GM12878 (cell line): Measurements from ENCODE around the gene AMOTL1. TPM values are rescaled to one million over a fixed set of nuclear protein-coding genes. Genes with fewer than 3 reads are reported as not detected.

Experiments
- ATAC-seq: fragments of 200-7000 bp; cut with Tn5 transposase; 3 replicates; pipeline ENCODE4 v1.9.1; 2020; ENCODE audit warnings: mild to moderate bottlenecking, moderate library complexity
- BruUV-seq: library from RNA; stranded (reverse); fragments of 400-500 nt; replicated peaks from 2 replicates; lab custom pipeline; 2021; lab: Mats Ljungman, UMichigan
- CTCF ChIA-PET: fragments of 300-600 bp; sonication (Branson Sonifier 250); formaldehyde crosslinking; extraction: SDS; loops from one replicate; lab custom pipeline; 2021; ENCODE audit warnings: inconsistent platforms; lab: Yijun Ruan, JAX
- POLR2A ChIA-PET: fragments of 350-600 bp; formaldehyde crosslinking; extraction: SDS; loops from one replicate; lab custom pipeline; 2021; ENCODE audit warnings: inconsistent platforms; lab: Charles Lee
- RAD21 ChIA-PET: fragments of 300-600 bp; sonication (Branson Sonifier 250); formaldehyde crosslinking; loops from one replicate; lab custom pipeline; 2023; ENCODE audit warnings: antibody characterized with exemption; ENCODE audit not compliant: unreplicated experiment; lab: Charles Lee
- SMC1A ChIA-PET: fragments of 300-600 bp; sonication (Branson Sonifier 250); formaldehyde crosslinking; loops from one replicate; lab custom pipeline; 2023; ENCODE audit not compliant: unreplicated experiment, uncharacterized antibody; lab: Charles Lee
- DNase-seq: peaks from one replicate; pipeline ENCODE4 v3.0.0-alpha.2; 2011; ENCODE audit warnings: low read depth, low spot score
- FAIRE-seq: peaks from 3 replicates; lab custom pipeline; 2011; peaks lifted over from hg19 to GRCh38; lab: Jason Lieb, UNC
- H2AFZ ChIP-seq: 2 replicates; pipeline ENCODE4 v1.6.0; 2011; ENCODE audit warnings: low read depth, low read length, control low read depth; ENCODE audit not compliant: control insufficient read depth
- H3K27ac ChIP-seq: 2 replicates; pipeline ENCODE4 v1.5.1; 2011; ENCODE audit warnings: control low read depth; ENCODE audit not compliant: control insufficient read depth, insufficient read depth
- H3K27me3 ChIP-seq, 2 experiments: replicated peaks in 1 of 2; 2 replicates each; pipeline versions ENCODE4 v1.6.0 to v1.6.1; 2011; ENCODE audit warnings: low read length in 1 of 2; ENCODE audit not compliant: control insufficient read depth in 2 of 2, insufficient read depth in 2 of 2
- H3K36me3 ChIP-seq, 2 experiments: 2 replicates each; pipeline ENCODE4 v1.5.1; 2011; ENCODE audit warnings: low read length in 1 of 2; ENCODE audit not compliant: control insufficient read depth in 2 of 2, insufficient read depth in 2 of 2
- H3K4me1 ChIP-seq: 2 replicates; pipeline ENCODE4 v1.6.1; 2011; ENCODE audit warnings: mild to moderate bottlenecking, low read length, moderate library complexity, mixed read lengths; ENCODE audit not compliant: control insufficient read depth, insufficient read depth
- H3K4me2 ChIP-seq: 2 replicates; pipeline ENCODE4 v1.6.0; 2011; ENCODE audit warnings: control low read depth; ENCODE audit not compliant: control insufficient read depth, insufficient read depth
- H3K4me3 ChIP-seq: fragments of 200-600 bp; sonication (generic); 2 replicates; pipeline ENCODE4 v1.5.1; 2016
- H3K79me2 ChIP-seq: 2 replicates; pipeline ENCODE4 v1.6.0; 2011; ENCODE audit warnings: low read length; ENCODE audit not compliant: control insufficient read depth, insufficient read depth
- H3K9ac ChIP-seq: 2 replicates; pipeline ENCODE4 v1.8.0; 2011; ENCODE audit warnings: low read length, control low read depth, mixed read lengths; ENCODE audit not compliant: control insufficient read depth, insufficient read depth
- H3K9me3 ChIP-seq: replicated peaks from 3 replicates; pipeline ENCODE4 v1.5.1; 2011; ENCODE audit warnings: mild to moderate bottlenecking, low read length; ENCODE audit not compliant: control insufficient read depth, insufficient read depth
- H4K20me1 ChIP-seq: 2 replicates; pipeline ENCODE4 v1.6.0; 2011; ENCODE audit not compliant: control insufficient read depth, insufficient read depth
- BHLHE40 ChIP-seq, 2 experiments: fragments of 450-650 bp in 1 of 2; IDR thresholded peaks; 2 replicates each; pipeline ENCODE4 v1.6.1; 2011 to 2017; ENCODE audit warnings: low read depth in 2 of 2, borderline replicate concordance in 1 of 2, improper control_type of control experiment in 1 of 2, low read length in 1 of 2, mild to moderate bottlenecking in 1 of 2
- DPF2 ChIP-seq: fragments of 450-650 bp; IDR thresholded peaks from 2 replicates; pipeline ENCODE4 v1.6.1; 2017; ENCODE audit warnings: mild to moderate bottlenecking
- E2F8 ChIP-seq: fragments of 450-650 bp; IDR thresholded peaks from 2 replicates; pipeline ENCODE4 v1.6.1; 2018; ENCODE audit warnings: mild to moderate bottlenecking, low read depth, moderate library complexity; ENCODE audit not compliant: partially characterized antibody
- PAX5 ChIP-seq: IDR thresholded peaks from 2 replicates; pipeline ENCODE4 v1.6.1; 2011; ENCODE audit warnings: low read depth, low read length, borderline replicate concordance
- PML ChIP-seq: IDR thresholded peaks from 2 replicates; pipeline ENCODE4 v1.6.1; 2012; ENCODE audit warnings: low read length, inconsistent platforms
- RELB ChIP-seq: fragments of 450-650 bp; IDR thresholded peaks from 2 replicates; pipeline ENCODE4 v1.6.1; 2017; ENCODE audit warnings: low read depth, mild to moderate bottlenecking, moderate library complexity
- whole genome bisulfite sequencing: methylation state at CpG from one replicate; pipeline ENCODE4 v1.1.6; 2016; ENCODE audit warnings: low lambda C conversion rate; ENCODE audit not compliant: insufficient replicate concordance, insufficient coverage; ENCODE audit errors: missing lambda C conversion rate; 5-methylcytosine and 5-hydroxymethylcytosine counted together
- in situ Hi-C: fragments of 300-500 bp; cut with MboI; formaldehyde crosslinking; loops from 9 replicates; pipeline ENCODE4 v1.14.3; 2018; ENCODE audit warnings: mixed read lengths
- intact Hi-C: fragments of 100-400 bp; cut with micrococcal nuclease; formaldehyde crosslinking; loops from one replicate; pipeline ENCODE4 v1.14.2; 2022; ENCODE audit not compliant: unreplicated experiment
- polyA plus RNA-seq, 11 experiments: library from polyadenylated mRNA; depleted of rRNA in 4 of 11; unstranded in 6 of 11; stranded (reverse) in 5 of 11; fragments of >200 nt; fragmentation: Nextera tagmentation in 4 of 11; fragmentation: Illumina TruSeq in 1 of 11; extraction: Ambion mirVana in 4 of 11; extraction: Trizol in 1 of 11; gene quantifications; 1 replicate in 1 of 11; 2 replicates in 10 of 11; pipeline versions ENCODE4 v1.2.1 to v1.2.3, GENCODE V29; 2011 to 2016; ENCODE audit warnings: inconsistent platforms in 2 of 11, missing spikeins in 2 of 11, low read depth in 1 of 11
- total RNA-seq, 4 experiments: library from RNA; depleted of rRNA in 3 of 4; stranded (reverse); fragments of >200 nt in 3 of 4; fragmentation: Illumina TruSeq in 1 of 4; extraction: Trizol in 1 of 4; gene quantifications; 2 replicates each; pipeline versions ENCODE4 v1.2.1 to v1.2.3, GENCODE V29; 2013 to 2021
- TF ChIP-seq, protein P1 (sequence below): IDR thresholded peaks from 2 replicates; pipeline ENCODE4 v1.6.1; 2012; ENCODE audit warnings: low read depth, low read length, improper control_type of control experiment

Gene AMOTL1
- total and polyA plus RNA-seq, 10 of the 15 experiments (the other 5 are each of a cell fraction or from before 2014, with no cell fraction given), result under 0.01 to 0.41 (median 0.01) TPM; not detected in 7

GRCh38 chr11:94866936-94867795 is 99.0 kb downstream of the AMOTL1 start:
- H3K27me3 ChIP-seq, result peaks cover 2 to 3% of the 10 kb centered on the region in 2 experiments; a peak in 1 of 4 replicates
- TF ChIP-seq, protein P1, sequence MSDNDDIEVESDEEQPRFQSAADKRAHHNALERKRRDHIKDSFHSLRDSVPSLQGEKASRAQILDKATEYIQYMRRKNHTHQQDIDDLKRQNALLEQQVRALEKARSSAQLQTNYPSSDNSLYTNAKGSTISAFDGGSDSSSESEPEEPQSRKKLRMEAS, result no peak
- TF ChIP-seq RELB (peak; percentile 29; the same call in 1 of the 2 replicates), DPF2 (no peak), PAX5 (0 out of 2 replicates have a peak, but pooled peaks have one; percentile 14), BHLHE40 (IDR thresholded peaks at IDR 0.05; ENCODE audit: borderline replicate concordance in 1 of 2, low read depth in 2 of 2, low read length in 1 of 2) (0 out of 4 replicates have a peak, but pooled peaks of 1 of the 2 experiments have one; percentile 16), E2F8 (no peak), PML (no peak)
- ChIA-PET SMC1A (interaction anchor here (1.0 kb wide), 1 partner anchor 27 kb away, joined by 4 read pairs; no protein-coding TSS in a partner anchor), POLR2A (interaction anchor here (1.3 kb wide), 1 partner anchor 9 kb away, joined by 3 read pairs; no protein-coding TSS in a partner anchor), RAD21 (no interaction called here), CTCF (interaction anchor here (1.0 kb wide), 2 partner anchors 9 to 201 kb away, joined by 3 read pairs; no protein-coding TSS in a partner anchor)
- no peaks in the 10 kb centered on the region for H3K4me1 ChIP-seq
- H3K27ac ChIP-seq, result no peak overlapping the region
- H3K9ac ChIP-seq, result no peak overlapping the region
- H2AFZ ChIP-seq, result no peak overlapping the region; the same call in none of the 2 replicates
- H3K4me3 ChIP-seq, result no peak overlapping the region
- H4K20me1 ChIP-seq, result no peaks in the 10 kb centered on the region
- FAIRE-seq (no peak), DNase-seq (no peak), ATAC-seq (peak; percentile 54)
- H3K79me2 ChIP-seq, result no peaks in the 10 kb centered on the region
- no peaks in the 10 kb centered on the region for H3K9me3 ChIP-seq
- BruUV-seq, result no TSS peak
- WGBS, result 5% methylated on average over 9 of the region's 9 CpGs
- in situ Hi-C loops, result no loop called here
- intact Hi-C loops, result no loop called here
- H3K36me3 ChIP-seq, result no peaks in the 10 kb centered on the region
- H3K4me2 ChIP-seq, result no peak overlapping the region
